SU-DHL-6 (cell line): ENCODE measurements around the gene ZNF367.
"Not testable (repeated sequence)": the region's sequence is repeated elsewhere in the genome, so short reads cannot be mapped to it uniquely, and the experiment has no call there.

ENCODE experiments used
- CTCF ChIP-seq: fragments of 200-600 bp; sonication (generic); IDR thresholded peaks from one replicate; pipeline ENCODE4 v1.5.1; 2017; ENCODE audit warnings: antibody characterized with exemption, mild to moderate bottlenecking, low read length, moderate library complexity; ENCODE audit not compliant: insufficient read depth, poor library complexity, severe bottlenecking
- EZH2phosphoT487 ChIP-seq: fragments of 200-600 bp; sonication (generic), shearing (Covaris generic); conservative IDR thresholded peaks from 2 replicates; pipeline ENCODE4 v1.6.1; 2018; ENCODE audit warnings: mild to moderate bottlenecking, antibody characterized with exemption, low read length, moderate library complexity, mixed read lengths

GRCh38 chr9:96360523-96360922 is 57.6 kb downstream of the ZNF367 start:
- not testable (repeated sequence) for TF ChIP-seq CTCF, EZH2phosphoT487
